Thymus (tissue), 11 donors: Measurements from ENCODE around the gene TUBB3. TPM values are rescaled to one million over a fixed set of nuclear protein-coding genes. Genes with fewer than 3 reads are reported as not detected.
A peak's percentile ranks its signal among the peaks of the same experiment; 100 is the strongest.

Experiments
- DNase-seq, 9 donors: peaks; one replicate each; pipeline ENCODE4 v3.0.0-alpha.2; 2013; ENCODE audit warnings: low spot score in 9 of 9, low read depth in 6 of 9, missing footprints in 1 of 9
- H3K27ac ChIP-seq, 2 donors: one replicate each; pipeline ENCODE4 v1.5.1; 2013; ENCODE audit warnings: control low read depth in 1 of 2, low read depth in 1 of 2, low read length in 1 of 2, mild to moderate bottlenecking in 1 of 2, moderate library complexity in 1 of 2
- H3K27me3 ChIP-seq, 2 donors: one replicate each; pipeline ENCODE4 v1.5.1; 2013; ENCODE audit warnings: low read length in 1 of 2; ENCODE audit not compliant: control insufficient read depth in 2 of 2, insufficient read depth in 1 of 2
- H3K36me3 ChIP-seq, 2 donors: one replicate each; pipeline ENCODE4 v1.5.1; 2013; ENCODE audit warnings: low read length in 1 of 2, mild to moderate bottlenecking in 1 of 2, moderate library complexity in 1 of 2; ENCODE audit not compliant: control insufficient read depth in 2 of 2, insufficient read depth in 2 of 2
- H3K4me1 ChIP-seq, 2 donors: one replicate each; pipeline ENCODE4 v1.5.1; 2013; ENCODE audit warnings: low read length in 2 of 2; ENCODE audit not compliant: control insufficient read depth in 2 of 2, insufficient read depth in 2 of 2
- H3K4me3 ChIP-seq, 2 donors: one replicate each; pipeline ENCODE4 v1.5.1; 2013; ENCODE audit warnings: low read length in 2 of 2, control low read depth in 1 of 2, mild to moderate bottlenecking in 1 of 2
- H3K9me3 ChIP-seq, 2 donors: one replicate each; pipeline ENCODE4 v1.5.1; 2013; ENCODE audit warnings: low read length in 1 of 2, mild to moderate bottlenecking in 1 of 2; ENCODE audit not compliant: control insufficient read depth in 2 of 2, insufficient read depth in 1 of 2
- WGBS: extraction: QIAGEN DNeasy Blood & Tissue Kit; methylation state at CpG from one replicate; pipeline ENCODE4 v1.1.7; 2013; 5-methylcytosine and 5-hydroxymethylcytosine counted together
- polyA plus RNA-seq: library from polyadenylated mRNA; stranded (reverse); fragments of 200-250 nt; gene quantifications from one replicate; pipeline ENCODE4 v1.2.3, GENCODE V29; 2013
- total RNA-seq: library from RNA; stranded (reverse); fragments of 120-200 nt; gene quantifications from one replicate; pipeline ENCODE4 v1.2.4, GENCODE V29; 2013
- donor health status: healthy.

TUBB3 gene
- total and polyA plus RNA-seq, 2 donors = 3.4 to 10.6 TPM

GRCh38 chr16:89973654-89974335, 50.7 kb downstream of the TUBB3 start:
- no peak overlapping the region for H3K27ac ChIP-seq
- no peaks in the 10 kb centered on the region for H3K27me3 ChIP-seq
- WGBS = 98% methylated on average over 13 of the region's 13 CpGs
- peak overlapping the region in 1 of 2 donors; percentile 99 for H3K4me3 ChIP-seq
- peaks cover 5 to 16% of the 10 kb centered on the region in 2 donors for H3K36me3 ChIP-seq
- H3K4me1 ChIP-seq = peaks cover 3 to 19% of the 10 kb centered on the region in 2 donors
- DNase-seq = no peak
- H3K9me3 ChIP-seq = peaks cover 0 to 16% of the 10 kb centered on the region in 2 donors

GRCh38 chr16:89974870-89975269, 51.7 kb downstream of the TUBB3 start:
- Histone ChIP-seq H3K27me3 (no peaks in the 10 kb centered on the region), H3K4me1 (peaks cover 3 to 19% of the 10 kb centered on the region in 2 donors), H3K27ac (no peak overlapping the region), H3K4me3 (no peak overlapping the region), H3K36me3 (peaks cover 5 to 23% of the 10 kb centered on the region in 2 donors), H3K9me3 (peaks cover 0 to 15% of the 10 kb centered on the region in 2 donors)
- WGBS = 96% methylated on average over 2 of the region's 2 CpGs
- no peak for DNase-seq

- H3K27ac ChIP-seq = no peak overlapping the region
- H3K4me1 ChIP-seq = no peaks in the 10 kb centered on the region
- peaks cover 53 to 70% of the 10 kb centered on the region in 2 donors for H3K36me3 ChIP-seq
- WGBS = 96% methylated on average over 8 of the region's 8 CpGs
- DNase-seq = no peak
- no peaks in the 10 kb centered on the region for H3K27me3 ChIP-seq
- H3K9me3 ChIP-seq = no peaks in the 10 kb centered on the region
- no peak overlapping the region for H3K4me3 ChIP-seq
Measured at GRCh38 chr16:89981414-89981813, 58.3 kb downstream of the TUBB3 start.

GRCh38 chr16:89982318-89982717, 59.2 kb downstream of the TUBB3 start:
- Histone ChIP-seq H3K36me3 (peaks cover 61 to 77% of the 10 kb centered on the region in 2 donors), H3K27me3 (no peaks in the 10 kb centered on the region), H3K4me3 (no peak overlapping the region), H3K9me3 (no peaks in the 10 kb centered on the region), H3K4me1 (no peaks in the 10 kb centered on the region), H3K27ac (no peak overlapping the region)
- WGBS = 92% methylated on average over 9 of the region's 9 CpGs
- DNase-seq = no peak

- WGBS = 89% methylated on average over 15 of the region's 15 CpGs
- no peak for DNase-seq
- H3K36me3 ChIP-seq = peaks cover 64 to 67% of the 10 kb centered on the region in 2 donors
- no peaks in the 10 kb centered on the region for H3K4me1 ChIP-seq
- no peak overlapping the region for H3K27ac ChIP-seq
- no peak overlapping the region for H3K4me3 ChIP-seq
- no peaks in the 10 kb centered on the region for H3K27me3 ChIP-seq
- no peaks in the 10 kb centered on the region for H3K9me3 ChIP-seq
Measured at GRCh38 chr16:89983536-89983935, 60.4 kb downstream of the TUBB3 start.

- Histone ChIP-seq H3K9me3 (no peaks in the 10 kb centered on the region), H3K36me3 (peaks cover 66 to 71% of the 10 kb centered on the region in 2 donors), H3K4me1 (no peaks in the 10 kb centered on the region), H3K27ac (no peak overlapping the region), H3K27me3 (no peaks in the 10 kb centered on the region), H3K4me3 (no peak overlapping the region)
- DNase-seq = no peak
- 93% methylated on average over 7 of the region's 7 CpGs for WGBS
Measured at GRCh38 chr16:89984216-89984615, 61.1 kb downstream of the TUBB3 start.

GRCh38 chr16:89985219-89985618, 62.1 kb downstream of the TUBB3 start:
- peaks cover 62 to 72% of the 10 kb centered on the region in 2 donors for H3K36me3 ChIP-seq
- no peak overlapping the region for H3K4me3 ChIP-seq
- H3K27me3 ChIP-seq = no peaks in the 10 kb centered on the region
- no peak for DNase-seq
- H3K9me3 ChIP-seq = no peaks in the 10 kb centered on the region
- H3K27ac ChIP-seq = no peak overlapping the region
- H3K4me1 ChIP-seq = no peaks in the 10 kb centered on the region
- 98% methylated on average over 10 of the region's 10 CpGs for WGBS

Other genes with a start within 250 kb of the TUBB3 start
- 38.3 TPM for gene CDK10, start 236.7 kb upstream of the TUBB3 start, total RNA-seq
- 124 TPM for gene CDK10, start 236.7 kb upstream of the TUBB3 start, polyA plus RNA-seq
- 6.8 TPM for gene SPATA2L, start 221.6 kb upstream of the TUBB3 start, total RNA-seq
- gene SPATA2L, start 221.6 kb upstream of the TUBB3 start, polyA plus RNA-seq = 9.1 TPM
- gene VPS9D1, start 202.4 kb upstream of the TUBB3 start, total RNA-seq = 2.1 TPM
- gene VPS9D1, start 202.4 kb upstream of the TUBB3 start, polyA plus RNA-seq = 25.1 TPM
- gene ZNF276, start 201.8 kb upstream of the TUBB3 start, total RNA-seq = 35.6 TPM
- 55.0 TPM for gene ZNF276, start 201.8 kb upstream of the TUBB3 start, polyA plus RNA-seq
- 14.1 TPM for gene FANCA, start 106.7 kb upstream of the TUBB3 start, total RNA-seq
- gene FANCA, start 106.7 kb upstream of the TUBB3 start, polyA plus RNA-seq = 11.1 TPM
- gene SPIRE2, start 94.9 kb upstream of the TUBB3 start, total RNA-seq = 1.6 TPM
- gene SPIRE2, start 94.9 kb upstream of the TUBB3 start, polyA plus RNA-seq = 3.7 TPM
- 104 TPM for gene TCF25, start 49.8 kb upstream of the TUBB3 start, total RNA-seq
- 200 TPM for gene TCF25, start 49.8 kb upstream of the TUBB3 start, polyA plus RNA-seq
- 0.99 TPM for gene MC1R, start 4.5 kb upstream of the TUBB3 start, total RNA-seq
- gene MC1R, start 4.5 kb upstream of the TUBB3 start, polyA plus RNA-seq = 20.4 TPM
- gene DEF8, start 25.4 kb downstream of the TUBB3 start, total RNA-seq = 20.8 TPM
- gene DEF8, start 25.4 kb downstream of the TUBB3 start, polyA plus RNA-seq = 37.8 TPM
- gene DBNDD1, start 96.1 kb downstream of the TUBB3 start, total RNA-seq = 0.52 TPM
- gene DBNDD1, start 96.1 kb downstream of the TUBB3 start, polyA plus RNA-seq = 1.9 TPM
- not detected for gene PRDM7, start 154.0 kb downstream of the TUBB3 start, total RNA-seq
- 0.09 TPM for gene PRDM7, start 154.0 kb downstream of the TUBB3 start, polyA plus RNA-seq